ENCODE measurements around the gene P4HA1.

- TF ChIP-seq POLR2A (IDR thresholded peaks at IDR 0.05) = no peak
- TF ChIP-seq CTCF (IDR thresholded peaks at IDR 0.05) = no peak
Observed at GRCh38 chr10:73032536-73032935, 64.1 kb downstream of the P4HA1 start.
